Body of pancreas (tissue), 4 donors: Measurements from ENCODE around the gene ITGA8.

Experiments used
- CTCF ChIP-seq, 7 experiments: fragments of 450-650 bp in 4 of 7; fragments of 200-600 bp in 3 of 7; sonication (generic) in 3 of 7; IDR thresholded peaks; one replicate each; pipeline ENCODE4 v1.5.1; 2016 to 2019; ENCODE audit warnings: antibody characterized with exemption in 7 of 7
- POLR2A ChIP-seq, 3 donors: fragments of 450-650 bp; IDR thresholded peaks; one replicate each; pipeline ENCODE4 v1.6.1; 2016; ENCODE audit warnings: antibody characterized with exemption in 3 of 3, mild to moderate bottlenecking in 2 of 3

GRCh38 chr10:15719049-15719898 is 448 bp downstream of the ITGA8 start:
- TF ChIP-seq CTCF (IDR thresholded peaks at IDR 0.05) (no peak), POLR2A (IDR thresholded peaks at IDR 0.05) (no peak)
